Measurements from ENCODE around the gene ETV5.

The ETV5 gene

GRCh38 chr3:186094696-186095425, 14.0 kb downstream of the ETV5 start:
- DNase-seq = no peak

- no peak for DNase-seq
Observed at GRCh38 chr3:186094271-186094670, 14.6 kb downstream of the ETV5 start.

- no peak for DNase-seq
Observed at GRCh38 chr3:186093271-186093900, 15.5 kb downstream of the ETV5 start.

GRCh38 chr3:186092360-186093070, 16.4 kb downstream of the ETV5 start:
- DNase-seq = no peak

- no peak for DNase-seq
Observed at GRCh38 chr3:186090901-186091300, 18.0 kb downstream of the ETV5 start.

GRCh38 chr3:186088335-186088734, 20.6 kb downstream of the ETV5 start:
- DNase-seq = no peak

GRCh38 chr3:186084264-186084663, 24.6 kb downstream of the ETV5 start:
- no peak for DNase-seq

- DNase-seq = no peak
Observed at GRCh38 chr3:186083746-186084145, 25.1 kb downstream of the ETV5 start.

GRCh38 chr3:186082150-186082549, 26.7 kb downstream of the ETV5 start:
- no peak for DNase-seq

- no peak for DNase-seq
Observed at GRCh38 chr3:186081678-186082077, 27.2 kb downstream of the ETV5 start.

- DNase-seq = no peak
Observed at GRCh38 chr3:186080849-186081438, 27.9 kb downstream of the ETV5 start.

GRCh38 chr3:186079925-186080324, 29.0 kb downstream of the ETV5 start:
- no peak for DNase-seq

GRCh38 chr3:186077466-186077865, 31.4 kb downstream of the ETV5 start:
- no peak for DNase-seq

- no peak for DNase-seq
Observed at GRCh38 chr3:186075931-186076567, 32.8 kb downstream of the ETV5 start.

GRCh38 chr3:186075489-186075888, 33.4 kb downstream of the ETV5 start:
- no peak for DNase-seq

GRCh38 chr3:186073641-186074040, 35.2 kb downstream of the ETV5 start:
- DNase-seq = no peak

- DNase-seq = no peak
Observed at GRCh38 chr3:186070996-186071395, 37.9 kb downstream of the ETV5 start.

GRCh38 chr3:186070550-186070949, 38.3 kb downstream of the ETV5 start:
- DNase-seq = no peak

- DNase-seq = no peak
Observed at GRCh38 chr3:186070133-186070532, 38.8 kb downstream of the ETV5 start.

- no peak for DNase-seq
Observed at GRCh38 chr3:186069199-186069598, 39.7 kb downstream of the ETV5 start.

- DNase-seq = no peak
Observed at GRCh38 chr3:186068243-186068552, 40.7 kb downstream of the ETV5 start.

GRCh38 chr3:186067360-186068242, 41.3 kb downstream of the ETV5 start:
- no peak for DNase-seq

Measured in NCI-H226 (cell line).